ENCODE data around the gene ACP3. TPM values are rescaled to one million over a fixed set of nuclear protein-coding genes. Genes with fewer than 3 reads are reported as not detected.
"Not testable (repeated sequence)": the region's sequence is repeated elsewhere in the genome, so short reads cannot be mapped to it uniquely, and the experiment has no call there.

ACP3 gene
- 0.50 and 0.78 TPM in 2 replicates for total RNA-seq (2014; rRNA removed; shearing (Covaris generic))
- polyA plus RNA-seq (2014; cell fraction: nucleus; rRNA removed), result 0.19 and 1.4 TPM in 2 replicates

DNA sequence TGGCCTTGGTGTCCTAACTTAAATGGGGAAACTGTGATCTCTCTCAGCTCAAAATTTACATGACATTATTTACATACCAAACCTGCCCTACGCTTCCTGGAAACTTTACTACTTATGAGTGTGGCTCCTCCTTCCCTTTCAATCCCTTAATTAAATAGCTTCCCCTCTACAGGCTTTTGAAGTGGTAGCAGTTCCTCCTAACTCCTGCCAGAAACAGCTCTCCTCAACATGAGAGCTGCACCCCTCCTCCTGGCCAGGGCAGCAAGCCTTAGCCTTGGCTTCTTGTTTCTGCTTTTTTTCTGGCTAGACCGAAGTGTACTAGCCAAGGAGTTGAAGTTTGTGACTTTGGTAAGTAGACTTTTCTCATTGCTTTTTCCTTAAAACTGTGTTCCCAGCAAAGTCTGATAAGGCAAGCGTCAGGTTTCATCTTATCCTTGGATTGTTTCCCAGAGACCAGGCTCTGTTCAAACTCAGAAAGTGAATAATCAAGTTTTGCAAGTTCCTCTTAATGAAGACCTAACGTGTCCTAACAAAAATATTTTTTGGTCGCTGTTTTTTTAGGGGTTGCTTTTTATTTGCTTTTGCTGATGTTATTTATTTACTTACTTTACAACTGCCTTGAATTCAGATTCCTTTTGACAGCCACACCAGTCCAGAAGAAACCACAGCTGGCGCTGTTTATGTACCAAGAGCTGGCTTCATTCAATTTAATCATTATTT lies at the start of gene ACP3:
Gene ACP3, plus strand, starts transcription at position 179 of the 720 bp plus-strand sequence. Its CDS starts 50 bp downstream, at position 229.
- no peak for DNase-seq (ENCODE audit: extremely low read depth, low read depth)

GRCh38 chr3:132268956-132269355 lies 48.3 kb upstream of the ACP3 start:
- DNase-seq (ENCODE audit: extremely low read depth, low read depth), result no peak

DNA sequence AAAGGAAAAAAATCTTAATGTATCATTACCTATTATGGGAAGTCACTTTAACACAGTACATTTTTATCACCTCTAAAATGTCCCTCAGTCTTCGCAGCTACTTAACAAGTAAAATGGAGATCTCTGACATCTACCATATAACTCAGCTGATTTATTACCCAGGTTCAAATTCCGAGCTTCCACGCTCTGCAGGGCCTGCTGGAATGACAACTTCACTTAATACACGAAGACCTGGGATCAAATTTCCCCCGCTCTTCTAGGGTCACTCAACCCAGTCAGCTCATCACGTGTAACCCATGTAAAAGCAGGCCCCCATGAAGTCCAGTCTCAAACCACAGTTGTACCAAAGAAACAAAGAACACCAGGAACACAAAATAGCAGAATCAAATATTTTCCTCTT lies 44.2 kb upstream of the ACP3 start:
- no peak for DNase-seq (ENCODE audit: extremely low read depth, low read depth)

DNA sequence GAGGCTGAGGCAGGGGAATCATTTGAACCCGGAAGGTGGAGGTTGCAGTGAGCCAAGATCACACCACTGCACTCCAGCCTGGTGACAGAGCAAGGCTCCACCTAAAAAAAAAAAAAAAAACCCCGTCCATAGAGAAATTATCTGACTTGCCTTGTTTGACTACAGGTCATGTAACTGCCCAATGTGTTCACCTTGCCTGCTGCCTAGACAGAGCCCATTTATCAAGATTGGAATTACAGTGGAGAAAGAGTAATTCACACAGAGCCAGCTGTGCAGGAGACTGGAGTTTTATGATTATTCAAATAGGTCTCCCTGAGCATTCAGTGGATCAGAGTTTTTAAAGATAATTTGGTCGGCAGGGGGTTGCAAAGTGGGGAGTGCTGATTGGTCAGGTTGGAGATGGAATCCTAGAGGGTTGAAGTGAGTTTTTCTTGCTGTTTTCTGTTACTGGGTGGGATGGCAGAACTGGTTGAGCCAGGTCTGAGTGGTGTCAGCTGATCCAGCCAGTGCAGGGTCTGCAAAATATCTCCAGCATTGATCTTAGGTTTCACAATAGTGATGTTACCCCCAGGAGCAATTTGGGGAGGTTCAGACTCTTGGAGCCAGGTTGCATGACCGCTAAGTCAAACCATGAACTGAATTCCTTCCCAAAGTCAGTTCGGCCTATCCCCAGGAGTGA lies 40.8 kb upstream of the ACP3 start:
- DNase-seq (ENCODE audit: extremely low read depth, low read depth), result no peak

- no peak for DNase-seq (ENCODE audit: extremely low read depth, low read depth)
These were observed 38.2 kb upstream of the ACP3 start for GRCh38 chr3:132279030-132279429.

DNA sequence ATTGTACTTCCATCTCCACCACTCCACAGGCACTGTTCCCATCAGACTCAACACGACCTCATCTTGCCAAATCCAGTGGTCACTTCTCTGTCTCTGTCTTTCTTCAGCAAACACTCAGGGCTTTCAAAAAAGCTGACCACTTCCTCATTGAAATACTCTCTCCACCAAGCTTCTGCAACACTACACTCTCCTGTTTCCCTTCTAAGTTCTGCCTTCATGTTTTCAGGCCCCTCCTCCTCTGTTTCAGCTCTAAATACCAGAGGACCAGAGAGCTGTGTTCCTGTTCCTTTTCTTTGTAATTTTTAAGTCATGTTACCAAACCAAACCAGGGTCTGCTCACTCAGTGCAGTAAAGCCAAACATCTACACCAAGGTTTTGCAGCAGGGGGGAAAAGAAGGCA lies 33.8 kb upstream of the ACP3 start:
- DNase-seq (ENCODE audit: extremely low read depth, low read depth), result no peak

- no peak for DNase-seq (ENCODE audit: extremely low read depth, low read depth)
These were observed 33.2 kb upstream of the ACP3 start for GRCh38 chr3:132283916-132284405.

GRCh38 chr3:132284781-132285619 lies 32.2 kb upstream of the ACP3 start:
- DNase-seq (ENCODE audit: extremely low read depth, low read depth), result no peak

GRCh38 chr3:132285620-132285945 lies 31.6 kb upstream of the ACP3 start:
- DNase-seq (ENCODE audit: extremely low read depth, low read depth), result no peak

- no peak for DNase-seq (ENCODE audit: extremely low read depth, low read depth)
These were observed 31.2 kb upstream of the ACP3 start for GRCh38 chr3:132286035-132286434.

DNA sequence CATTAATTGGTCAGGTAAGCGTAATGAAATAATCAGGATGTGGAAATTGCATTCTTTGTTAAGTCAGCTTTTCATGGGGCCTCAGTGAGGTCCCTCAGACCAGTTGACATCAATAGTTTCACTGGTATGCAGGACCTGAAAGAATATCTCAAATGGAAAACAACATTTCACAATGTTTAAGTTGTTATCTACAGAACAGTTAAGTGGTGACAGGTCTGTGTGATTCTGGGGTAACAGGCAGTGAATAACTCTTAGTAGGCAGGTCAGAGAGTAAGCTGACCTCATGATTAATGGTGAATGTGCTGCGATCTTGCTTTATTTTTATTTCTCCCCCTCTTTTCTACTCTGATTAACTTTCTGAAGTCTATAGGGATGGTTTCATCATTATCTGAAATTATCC lies 28.9 kb upstream of the ACP3 start:
- DNase-seq (ENCODE audit: extremely low read depth, low read depth), result no peak

DNA sequence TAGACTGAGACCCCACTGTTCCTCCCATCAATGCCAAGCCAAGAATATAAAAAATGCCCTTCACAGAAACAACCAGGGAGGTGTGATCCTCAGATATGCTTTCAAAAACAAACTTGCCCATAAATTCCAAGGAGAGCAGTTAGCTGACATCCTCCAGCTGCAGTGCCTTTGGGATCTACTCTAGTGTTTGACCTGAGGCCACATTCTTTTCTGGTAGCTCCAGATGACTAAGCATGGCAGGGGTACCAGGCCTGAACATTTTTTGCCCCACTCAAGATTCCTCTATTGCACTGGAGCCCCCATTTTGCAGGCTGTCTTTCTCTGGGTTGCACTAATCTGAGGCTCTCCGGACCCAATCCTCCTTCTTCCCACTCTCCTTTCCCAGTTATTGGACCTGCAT lies 27.9 kb upstream of the ACP3 start:
- DNase-seq (ENCODE audit: extremely low read depth, low read depth), result no peak

DNA sequence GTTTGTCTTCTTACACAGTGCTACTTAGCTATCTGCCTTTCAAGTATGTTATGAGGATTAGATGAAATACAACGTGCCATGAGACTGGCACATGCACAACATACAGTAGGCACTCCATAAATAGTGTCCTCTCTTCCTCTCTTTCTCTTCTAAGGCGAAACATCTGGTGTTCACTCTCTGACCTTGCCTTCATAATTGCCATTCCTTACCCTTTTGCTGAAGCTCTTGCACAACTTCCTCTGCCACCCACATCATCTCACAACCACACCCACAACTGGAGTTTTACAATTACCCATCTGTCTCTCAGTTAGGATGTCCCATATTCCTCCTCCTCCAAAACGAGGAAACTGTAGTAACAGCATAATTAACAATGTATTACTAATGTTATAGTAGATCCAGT lies 26.4 kb upstream of the ACP3 start:
- peak; percentile 50 for DNase-seq (ENCODE audit: extremely low read depth, low read depth)

DNA sequence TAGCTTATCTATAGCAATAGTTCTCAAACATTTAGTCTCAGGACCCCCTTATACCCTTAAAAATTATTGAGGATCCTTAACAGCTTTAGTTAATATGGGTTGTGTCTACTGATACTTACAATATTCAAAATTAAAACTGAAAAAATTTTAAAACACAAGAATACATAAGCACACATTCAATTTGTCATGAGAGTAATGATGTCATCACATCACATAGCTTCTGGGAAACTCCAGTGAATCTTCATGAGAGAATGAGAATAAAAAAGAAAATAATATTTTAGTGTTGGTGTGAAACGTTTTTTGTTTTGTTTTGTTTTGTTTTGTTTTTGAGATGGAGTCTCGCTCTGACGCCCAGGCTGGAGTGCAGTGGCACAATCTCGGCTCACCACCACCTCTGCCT lies 25.2 kb upstream of the ACP3 start:
- DNase-seq (ENCODE audit: extremely low read depth, low read depth), result no peak

GRCh38 chr3:132293251-132293650 lies 24.0 kb upstream of the ACP3 start:
- no peak for DNase-seq (ENCODE audit: extremely low read depth, low read depth)

DNA sequence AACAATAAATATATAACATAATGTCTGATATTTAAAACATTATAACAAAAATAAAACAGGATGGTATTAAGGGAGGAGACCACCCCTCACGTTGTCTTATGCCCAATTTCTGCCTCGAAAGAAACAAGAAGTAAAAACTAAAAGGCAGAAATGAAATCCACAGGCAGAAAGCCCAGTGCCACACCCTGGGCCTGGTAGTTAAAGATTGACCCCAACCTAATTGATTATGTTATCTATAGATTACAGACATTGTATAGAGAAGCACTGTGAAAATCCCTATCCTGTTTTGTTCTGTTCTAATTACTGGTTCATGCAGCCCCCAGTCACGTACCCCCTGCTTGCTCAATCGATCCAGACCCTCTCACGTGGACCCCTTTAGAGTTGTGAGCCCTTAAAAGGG lies 22.3 kb upstream of the ACP3 start:
- no peak for DNase-seq (ENCODE audit: extremely low read depth, low read depth)

GRCh38 chr3:132303336-132304201 lies 13.6 kb upstream of the ACP3 start:
- not testable (repeated sequence) for DNase-seq (ENCODE audit: extremely low read depth, low read depth)

DNA sequence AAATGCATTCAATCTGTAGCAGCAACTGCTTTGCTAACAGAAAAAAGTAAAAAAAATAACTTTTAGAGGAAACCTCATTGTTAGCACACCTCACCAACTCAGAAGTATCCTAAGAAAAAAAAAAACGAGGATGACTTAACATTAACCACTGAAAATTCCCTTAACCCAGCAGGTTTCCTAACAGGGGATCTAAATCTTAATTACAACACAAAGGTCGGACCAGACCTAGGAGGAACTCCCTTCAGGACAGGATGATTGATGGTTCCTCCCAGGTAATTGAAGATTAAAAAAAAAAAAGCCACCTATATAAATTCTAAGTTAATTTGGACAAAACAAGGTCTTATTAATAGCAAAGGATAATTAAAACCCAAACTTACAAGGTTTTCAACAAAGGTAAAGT lies 12.9 kb upstream of the ACP3 start:
- DNase-seq (ENCODE audit: extremely low read depth, low read depth), result not testable (repeated sequence)

GRCh38 chr3:132310057-132310456 lies 7.2 kb upstream of the ACP3 start:
- not testable (repeated sequence) for DNase-seq (ENCODE audit: extremely low read depth, low read depth)

DNA sequence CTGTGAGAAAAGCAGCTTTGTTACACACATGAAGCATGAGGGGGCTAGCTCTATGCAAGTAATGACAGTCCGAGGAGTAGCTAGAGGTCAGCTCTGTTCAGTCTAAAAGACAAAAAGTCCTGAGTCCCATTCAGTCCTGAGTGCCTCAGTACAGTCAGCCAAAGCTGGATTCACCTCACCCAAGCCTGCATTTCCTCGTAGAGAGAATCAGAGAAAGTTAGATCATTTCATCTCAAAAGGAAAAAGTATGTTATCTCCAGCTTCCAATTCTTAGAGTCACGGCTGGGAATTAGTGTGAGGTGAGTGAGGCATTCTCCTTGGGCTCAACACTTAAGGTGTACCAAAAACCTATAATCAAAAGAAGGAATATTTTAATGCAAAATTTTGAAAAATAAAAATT lies 5.9 kb upstream of the ACP3 start:
- no peak for DNase-seq (ENCODE audit: extremely low read depth, low read depth)
